Measurements from ENCODE around the gene PTPRM.
"Not testable (repeated sequence)": the region's sequence is repeated elsewhere in the genome, so short reads cannot be mapped to it uniquely, and the experiment has no call there.

PTPRM gene

DNA sequence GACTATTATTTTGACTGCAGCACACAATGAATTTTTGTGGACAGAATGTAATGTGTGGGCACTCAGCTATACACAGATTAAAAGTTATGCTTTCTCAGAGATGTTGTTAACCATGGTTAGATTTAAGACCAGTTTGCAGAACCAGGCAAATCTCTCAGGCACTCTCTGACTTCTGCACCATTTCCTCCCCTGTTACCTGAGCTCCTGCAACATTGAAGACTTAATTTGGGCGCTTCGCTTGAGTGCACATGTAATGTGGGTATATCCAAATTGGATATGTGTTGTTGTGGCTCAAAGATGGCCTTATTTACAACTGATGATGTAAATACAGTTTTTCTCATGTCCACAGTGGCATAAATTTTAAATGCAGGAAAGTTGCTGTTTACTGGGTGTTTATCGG is 469.4 kb downstream of the PTPRM start:
- DNase-seq (ENCODE audit: low read depth in 2 of 3, low spot score in 1 of 3): no peak

DNA sequence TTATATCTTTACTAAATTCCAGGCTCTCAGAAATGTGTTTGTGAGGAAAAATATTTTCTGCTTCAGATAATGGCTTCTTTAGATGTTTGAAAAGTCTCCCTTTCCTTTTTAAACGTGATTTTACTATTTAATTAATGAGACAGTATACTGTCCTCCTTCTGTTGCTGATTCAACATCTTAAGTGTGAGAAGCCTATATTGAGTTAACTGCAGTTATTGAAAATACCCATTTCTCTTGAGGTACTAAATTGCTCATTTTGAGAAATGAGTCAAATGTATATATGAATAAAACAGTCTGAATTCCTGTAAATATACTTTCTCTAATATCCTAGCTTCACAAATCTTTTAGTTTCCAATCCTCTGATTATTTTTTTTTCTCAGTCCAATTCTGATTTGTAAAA is 470.2 kb downstream of the PTPRM start:
- DNase-seq (ENCODE audit: low read depth in 2 of 3, low spot score in 1 of 3): no peak

DNA sequence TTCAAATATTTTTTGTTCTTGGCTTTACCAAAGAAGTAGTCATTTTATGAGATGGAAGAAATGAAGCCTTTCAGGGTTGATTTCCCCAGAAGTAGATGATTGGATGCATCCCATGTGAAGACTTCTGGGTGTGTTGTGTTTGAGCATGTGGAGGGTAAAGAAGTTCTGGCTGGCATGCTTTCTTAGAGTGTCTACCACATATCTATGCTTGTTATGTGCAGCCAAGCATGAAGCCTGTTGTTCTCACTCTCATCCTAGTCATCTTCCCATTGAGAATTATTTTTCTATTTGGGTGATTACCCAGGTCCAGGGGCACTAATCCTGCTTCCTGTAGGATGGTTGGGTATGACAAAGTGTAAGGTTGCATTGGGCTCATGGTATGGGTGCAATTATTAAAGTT is 472.9 kb downstream of the PTPRM start:
- DNase-seq (ENCODE audit: low read depth in 2 of 3, low spot score in 1 of 3): no peak

DNA sequence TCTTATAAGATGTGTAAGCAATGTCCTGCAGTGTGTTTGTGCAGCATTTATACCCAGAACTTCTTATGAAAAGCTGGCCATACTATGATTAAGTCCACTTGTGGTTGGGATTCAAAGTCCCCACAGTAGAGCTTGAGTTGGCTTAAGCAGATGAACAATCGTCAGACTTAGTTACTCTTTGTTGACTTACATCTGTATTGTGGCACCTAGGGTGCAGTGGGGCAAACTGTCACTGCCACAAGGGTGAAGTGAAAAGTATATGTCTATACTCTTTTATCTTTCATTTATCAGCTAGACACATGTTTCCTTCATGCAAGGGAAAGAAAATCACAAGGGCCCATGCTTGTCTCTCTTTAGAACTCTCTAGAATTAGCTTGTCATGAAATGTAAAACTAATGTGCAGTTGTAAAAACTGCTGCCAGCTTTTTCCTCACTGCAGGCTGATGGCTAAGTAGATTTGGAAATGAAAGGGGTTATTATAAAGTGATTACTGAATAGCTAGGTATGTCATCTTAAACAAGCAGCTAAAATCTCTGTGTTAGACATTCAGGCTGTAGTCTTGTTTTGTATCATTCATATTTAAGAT is 474.5 kb downstream of the PTPRM start:
- DNase-seq (ENCODE audit: low read depth in 2 of 3, low spot score in 1 of 3): no peak

DNA sequence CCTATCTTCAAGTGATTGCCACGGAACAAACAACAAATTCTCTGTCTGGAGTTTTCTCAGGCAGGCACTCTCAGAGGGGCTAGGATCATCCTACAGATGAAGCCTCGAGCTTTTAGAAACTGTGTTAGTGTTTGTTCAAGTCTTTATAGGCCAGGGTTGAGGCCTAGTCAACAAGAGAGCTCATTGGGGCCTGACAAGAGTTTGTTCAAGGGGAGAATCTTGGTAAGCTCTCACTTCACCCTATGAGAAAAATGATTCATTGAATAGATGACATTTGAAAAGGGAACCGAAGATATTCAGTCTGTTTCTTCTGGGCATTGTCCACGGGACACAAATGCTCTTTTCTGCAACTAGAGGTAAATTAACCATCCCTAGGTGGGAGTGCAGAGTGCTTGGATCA is 476.9 kb downstream of the PTPRM start:
- DNase-seq (ENCODE audit: low read depth in 2 of 3, low spot score in 1 of 3): no peak

DNA sequence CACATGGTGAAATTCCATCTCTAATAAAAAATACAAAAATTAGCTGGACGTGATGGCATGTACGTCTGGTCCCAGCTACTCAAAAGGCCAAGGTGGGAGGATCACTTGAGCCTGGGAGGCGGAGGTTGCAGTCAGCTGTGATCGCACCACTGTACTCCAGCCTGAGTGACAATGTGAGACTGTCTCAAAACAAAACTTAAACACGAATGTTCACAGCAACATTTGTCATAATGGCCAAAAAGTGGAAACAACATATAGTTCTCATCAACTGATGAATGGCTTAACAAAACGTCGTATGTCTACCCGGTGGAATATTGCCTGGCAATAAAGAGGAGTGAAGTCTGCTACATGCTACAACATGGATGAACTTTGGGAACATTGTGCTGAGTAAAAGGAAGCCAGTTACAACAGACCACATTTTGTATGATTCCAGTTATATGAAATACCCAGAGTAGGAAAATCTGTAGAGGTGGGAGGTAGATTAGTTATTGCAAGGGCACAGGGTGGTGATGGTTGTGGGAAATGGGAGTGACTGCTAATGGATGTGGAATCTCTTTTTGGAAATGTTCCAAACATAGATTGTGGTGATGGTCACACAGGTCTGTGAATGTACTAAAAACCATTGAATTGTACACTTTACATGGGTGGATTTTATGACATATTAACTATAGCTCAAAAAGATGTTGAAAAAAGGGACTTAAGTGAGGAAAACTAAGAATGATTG is 478.2 kb downstream of the PTPRM start:
- no peak for DNase-seq (ENCODE audit: low read depth in 2 of 3, low spot score in 1 of 3)

DNA sequence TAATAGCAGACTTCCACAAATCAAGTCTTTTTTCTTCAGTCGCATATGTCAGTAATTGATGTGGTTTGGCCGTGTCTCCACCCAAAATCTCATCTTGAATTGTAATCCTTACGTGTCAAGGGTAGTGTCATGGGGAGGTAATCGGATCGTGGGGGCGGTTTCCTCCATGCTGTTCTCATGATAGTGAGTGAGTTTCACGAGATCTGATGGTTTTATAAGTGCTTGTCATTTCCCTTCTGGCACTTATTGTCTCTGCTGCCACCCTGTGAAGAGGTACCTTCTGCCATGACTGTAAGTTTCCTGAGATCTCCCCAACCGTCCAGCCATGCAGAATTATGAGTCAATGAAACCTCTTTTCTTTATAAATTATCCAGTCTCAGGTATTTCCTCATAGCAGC is 478.8 kb downstream of the PTPRM start:
- peak in 2 of 3 donors; percentile 25 to 27 for DNase-seq (ENCODE audit: low read depth in 2 of 3, low spot score in 1 of 3)

DNA sequence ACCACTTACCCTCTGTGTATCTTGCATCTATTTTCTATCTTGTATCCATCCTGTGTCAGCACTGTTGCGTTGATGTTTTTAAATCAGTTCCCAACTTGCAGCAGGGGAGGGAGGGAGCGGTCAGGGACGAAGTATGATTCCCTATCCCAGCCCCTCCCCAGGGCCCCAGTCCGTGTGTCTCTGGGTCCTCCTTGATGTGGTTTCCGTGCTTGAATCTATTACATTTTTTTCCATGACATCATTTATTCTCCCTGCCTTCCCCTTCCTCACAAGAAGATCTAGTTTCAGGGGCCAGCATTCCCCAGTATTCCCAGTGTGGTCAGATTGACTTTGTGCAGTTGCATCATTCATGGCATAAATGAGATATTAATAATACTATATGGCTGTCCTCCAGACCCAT is 479.3 kb downstream of the PTPRM start:
- no peak for DNase-seq (ENCODE audit: low read depth in 2 of 3, low spot score in 1 of 3)

DNA sequence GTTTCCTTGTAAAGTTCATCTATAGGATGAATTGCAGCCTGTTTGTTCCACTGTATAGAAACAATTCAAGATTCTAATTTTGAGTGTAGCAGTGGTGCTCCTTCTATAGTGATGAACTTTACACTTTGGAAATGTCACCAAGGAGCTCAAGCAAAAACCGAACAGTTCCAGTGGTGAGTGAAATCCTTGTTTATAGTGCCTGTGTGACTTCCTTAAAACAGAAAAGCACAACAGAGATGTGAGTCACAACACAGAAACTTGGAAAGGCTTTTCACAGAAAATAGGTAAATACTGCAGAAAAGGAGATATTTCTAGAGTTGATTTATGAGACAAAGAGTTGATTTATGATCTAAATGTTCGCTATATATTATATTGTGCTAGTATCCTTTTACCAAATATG is 482.0 kb downstream of the PTPRM start:
- DNase-seq (ENCODE audit: low read depth in 2 of 3, low spot score in 1 of 3): no peak

DNA sequence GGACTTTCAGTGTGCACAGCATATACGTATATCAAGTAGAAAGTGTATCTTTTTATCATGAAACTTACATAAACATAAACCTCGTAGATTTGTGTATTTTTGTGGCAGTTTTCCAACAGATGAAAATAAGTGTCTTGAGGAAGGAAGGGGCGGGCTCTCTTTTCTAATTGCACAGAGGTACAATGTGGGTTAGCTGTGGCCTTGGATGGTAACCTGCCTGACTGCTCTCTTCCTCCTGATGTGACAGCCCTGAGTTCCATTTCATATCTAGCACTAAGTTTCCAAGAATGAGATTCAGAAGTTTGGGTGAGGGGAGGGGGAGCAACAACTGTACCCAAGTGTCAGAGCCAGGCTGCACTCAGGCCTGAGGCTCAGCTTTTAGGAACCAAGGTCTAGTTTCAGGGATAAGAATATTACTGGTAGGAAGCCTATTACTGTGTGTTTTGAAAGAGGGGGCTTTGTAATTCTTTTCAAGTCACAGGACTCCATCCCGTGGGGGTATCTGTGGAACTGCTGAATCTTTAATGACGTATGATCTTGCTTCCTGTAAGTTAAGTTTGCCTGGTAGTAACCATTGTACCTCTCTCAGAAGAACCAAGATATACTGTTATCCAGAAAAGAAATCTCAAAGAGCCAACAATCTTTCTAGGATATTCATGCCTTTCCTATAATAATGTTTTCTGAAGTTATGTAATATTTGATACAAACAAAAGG is 483.7 kb downstream of the PTPRM start:
- no peak for DNase-seq (ENCODE audit: low read depth in 2 of 3, low spot score in 1 of 3)

DNA sequence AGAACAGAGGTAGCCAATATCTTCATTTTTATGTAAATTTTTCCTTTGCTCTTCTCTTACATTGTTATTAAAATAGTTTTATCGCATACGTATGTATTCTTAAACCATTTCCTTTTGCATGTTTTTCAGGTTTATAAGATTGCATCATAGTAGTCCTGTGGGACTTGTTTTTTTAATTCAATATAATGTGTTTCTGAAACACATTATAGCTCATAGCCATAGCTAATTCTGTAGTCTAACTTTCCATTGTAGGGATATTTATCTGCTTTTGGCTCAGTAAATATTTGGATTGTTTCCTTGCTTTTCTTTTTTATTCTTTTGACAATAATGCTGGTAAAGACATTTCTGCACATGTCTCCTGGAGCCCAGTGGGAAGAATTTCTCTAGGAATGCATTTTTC is 484.3 kb downstream of the PTPRM start:
- DNase-seq (ENCODE audit: low read depth in 2 of 3, low spot score in 1 of 3): no peak

DNA sequence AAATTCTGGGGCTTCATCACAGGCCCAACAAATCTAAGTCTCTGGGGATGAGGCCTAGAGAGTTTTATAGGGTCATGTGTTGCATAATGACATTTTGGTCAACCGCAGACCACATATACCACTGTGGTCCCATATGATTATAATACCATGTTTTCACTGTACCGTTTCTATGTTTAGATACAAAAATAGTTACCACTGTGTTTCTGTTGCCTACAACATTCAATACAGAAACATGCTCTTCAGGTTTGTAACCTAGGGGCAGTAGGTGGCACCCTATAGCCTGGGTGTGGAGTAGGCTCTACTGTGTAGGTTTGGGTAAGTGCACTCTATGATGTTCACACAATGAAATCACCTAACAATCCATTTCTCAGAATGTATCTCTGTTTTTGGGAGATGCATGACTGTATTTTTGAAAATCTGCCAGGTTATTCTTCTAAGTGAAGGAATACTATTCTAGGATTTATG is 485.2 kb downstream of the PTPRM start:
- DNase-seq (ENCODE audit: low read depth in 2 of 3, low spot score in 1 of 3): no peak

DNA sequence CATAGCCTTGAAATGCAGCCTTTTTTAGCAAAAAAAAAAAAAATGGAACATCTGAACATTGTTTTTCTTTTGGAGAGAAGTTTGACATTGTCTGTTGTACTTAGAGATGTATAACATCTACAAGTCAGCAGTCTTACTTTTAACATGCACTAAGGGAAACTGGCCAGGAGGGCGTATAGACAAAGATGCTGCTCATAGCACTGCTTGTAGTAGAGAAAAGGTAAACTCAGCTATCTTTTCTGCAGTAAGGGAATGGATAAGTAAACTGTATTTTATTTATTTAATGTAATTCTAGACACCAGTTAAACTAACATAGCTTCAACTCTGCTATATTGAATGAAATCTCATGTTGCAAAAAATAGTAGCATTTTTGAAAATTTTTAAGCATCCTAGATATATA is 489.6 kb downstream of the PTPRM start:
- DNase-seq (ENCODE audit: low read depth in 2 of 3, low spot score in 1 of 3): no peak

DNA sequence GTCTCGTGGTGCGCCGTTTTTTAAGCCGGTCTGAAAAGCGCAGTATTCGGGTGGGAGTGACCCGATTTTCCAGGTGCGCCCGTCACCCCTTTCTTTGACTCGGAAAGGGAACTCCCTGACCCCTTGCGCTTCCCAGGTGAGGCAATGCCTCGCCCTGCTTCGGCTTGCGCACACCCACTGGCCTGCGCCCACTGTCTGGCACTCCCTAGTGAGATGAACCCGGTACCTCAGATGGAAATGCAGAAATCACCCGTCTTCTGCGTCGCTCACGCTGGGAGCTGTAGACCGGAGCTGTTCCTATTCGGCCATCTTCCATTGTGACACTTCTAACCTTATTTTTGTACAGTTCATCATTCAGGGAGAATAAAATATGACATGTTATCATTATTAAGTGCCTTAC is 496.0 kb downstream of the PTPRM start:
- DNase-seq (ENCODE audit: low read depth in 2 of 3, low spot score in 1 of 3): not testable (repeated sequence)

DNA sequence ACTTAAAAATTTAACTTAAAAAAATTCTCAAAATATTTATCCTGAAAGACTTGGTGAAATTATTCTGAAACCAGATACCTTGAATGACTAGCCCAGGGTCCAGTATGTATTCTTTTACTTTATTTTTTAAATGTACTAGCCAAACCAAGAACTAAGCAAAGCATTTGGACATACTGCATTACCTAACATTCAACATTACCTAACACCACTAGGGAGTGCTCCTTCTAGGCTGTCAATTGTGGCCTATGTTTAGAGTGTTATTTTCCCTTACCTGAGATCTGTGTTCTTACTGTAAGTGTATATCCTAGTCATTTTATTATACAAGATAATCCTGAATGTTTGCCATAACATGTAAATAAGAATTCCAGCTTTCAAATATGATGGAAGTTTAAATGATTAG is 496.6 kb downstream of the PTPRM start:
- no peak for DNase-seq (ENCODE audit: low read depth in 2 of 3, low spot score in 1 of 3)

DNA sequence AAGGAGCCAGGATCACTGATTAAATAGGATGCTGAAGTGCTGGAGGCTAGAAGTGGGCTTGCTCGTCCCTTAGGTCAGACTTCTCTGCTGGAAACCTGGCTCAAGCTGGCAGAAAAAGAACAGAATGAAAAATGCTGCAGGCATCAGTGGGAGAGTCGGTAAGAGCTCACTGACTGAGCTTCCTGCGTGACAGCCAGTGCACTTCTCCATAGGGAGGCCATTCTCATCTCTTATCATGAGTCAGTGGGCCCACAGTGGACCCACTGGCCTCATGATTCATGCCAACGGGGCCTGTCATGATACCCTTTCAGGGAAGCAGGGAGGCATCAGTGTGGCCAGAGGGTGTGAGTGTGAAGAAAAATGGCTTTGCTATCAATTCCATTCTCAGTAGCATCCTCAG is 498.2 kb downstream of the PTPRM start:
- no peak for DNase-seq (ENCODE audit: low read depth in 2 of 3, low spot score in 1 of 3)

DNA sequence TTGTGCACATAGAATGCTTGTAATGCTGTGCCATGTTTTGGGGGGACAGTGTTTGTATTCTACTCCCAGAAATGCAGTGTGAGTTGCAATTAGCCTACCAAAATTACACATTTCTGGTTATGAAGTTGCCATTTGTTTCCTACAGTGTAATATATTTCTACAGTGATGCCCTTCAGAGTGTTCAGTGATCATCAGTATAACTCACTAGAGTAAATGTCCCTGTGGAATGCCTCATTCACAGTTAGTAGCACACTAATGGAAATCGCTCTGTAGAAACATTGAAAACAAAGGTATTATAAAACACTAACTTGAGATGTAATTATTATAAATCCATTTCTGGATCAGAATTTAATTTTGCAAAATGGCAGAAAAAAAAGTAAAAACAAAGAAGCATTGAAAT is 498.7 kb downstream of the PTPRM start:
- no peak for DNase-seq (ENCODE audit: low read depth in 2 of 3, low spot score in 1 of 3)

DNA sequence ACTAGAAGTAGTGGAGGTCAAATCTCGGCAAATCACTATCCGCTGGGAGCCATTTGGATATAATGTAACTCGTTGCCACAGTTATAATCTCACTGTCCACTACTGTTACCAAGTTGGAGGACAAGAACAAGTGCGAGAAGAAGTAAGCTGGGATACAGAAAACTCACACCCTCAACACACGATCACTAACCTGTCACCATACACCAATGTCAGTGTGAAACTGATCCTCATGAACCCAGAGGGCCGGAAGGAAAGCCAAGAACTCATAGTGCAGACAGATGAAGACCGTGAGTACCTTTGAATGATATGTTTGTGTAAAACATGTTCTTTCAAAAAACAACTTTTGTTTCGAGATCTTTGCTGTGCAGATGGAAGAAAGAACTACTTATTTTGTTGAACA is 502.6 kb downstream of the PTPRM start:
- DNase-seq (ENCODE audit: low read depth in 2 of 3, low spot score in 1 of 3): no peak

DNA sequence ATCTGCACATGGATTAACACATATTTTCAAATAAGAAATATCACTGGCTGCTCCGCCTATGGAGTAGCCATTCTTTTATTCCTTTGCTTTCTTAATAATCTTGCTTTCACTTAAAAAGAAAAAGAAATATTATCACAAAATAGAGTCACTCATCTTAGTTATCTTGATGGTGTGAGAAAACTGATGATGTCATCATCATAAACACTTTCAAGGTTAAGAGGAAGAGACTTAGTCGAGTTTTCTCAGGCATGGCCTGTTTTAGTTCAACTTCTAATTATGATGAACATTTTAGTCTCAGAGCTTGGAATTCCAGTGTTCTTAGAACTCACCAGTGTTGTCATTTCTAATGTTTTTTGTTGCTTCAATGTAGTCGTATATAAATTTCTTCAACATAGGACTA is 506.1 kb downstream of the PTPRM start:
- DNase-seq (ENCODE audit: low read depth in 2 of 3, low spot score in 1 of 3): no peak

DNA sequence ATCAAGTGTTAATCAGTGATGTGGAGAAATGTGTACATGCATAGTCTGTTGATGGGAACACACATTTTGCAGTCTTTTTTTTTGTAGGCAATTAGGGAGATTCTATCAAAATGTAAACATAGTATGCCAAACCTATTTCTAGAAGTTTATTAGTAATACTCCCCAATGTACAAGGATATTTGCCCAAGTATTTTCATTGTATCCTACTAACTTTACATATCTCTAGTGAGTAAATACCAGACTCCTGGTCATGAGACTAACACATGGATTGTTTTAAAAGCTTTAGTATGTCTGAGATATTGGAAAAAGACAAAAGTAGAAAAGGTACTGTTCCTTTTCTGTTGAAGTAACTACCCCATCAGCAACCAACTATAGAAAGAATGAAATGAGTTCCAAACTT is 513.0 kb downstream of the PTPRM start:
- no peak for DNase-seq (ENCODE audit: low read depth in 2 of 3, low spot score in 1 of 3)

DNA sequence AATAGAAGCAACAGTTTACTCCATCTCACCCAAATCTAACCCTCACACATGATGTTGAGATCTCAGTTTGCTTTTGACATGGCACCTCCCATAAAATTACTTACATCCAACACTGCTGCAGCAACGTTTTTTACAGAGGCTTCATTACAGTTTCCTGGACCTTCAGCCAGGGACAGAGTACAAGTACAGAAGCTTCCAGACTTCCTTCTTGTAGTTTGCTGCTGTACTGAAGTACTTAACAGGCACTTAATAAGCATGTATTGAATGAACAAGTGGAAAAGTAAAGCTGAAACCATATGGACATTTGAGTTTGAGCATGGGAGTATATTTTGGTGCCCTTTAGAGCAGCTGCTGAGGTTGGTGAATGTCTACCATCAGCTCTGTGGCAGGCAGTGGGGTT is 514.2 kb downstream of the PTPRM start:
- DNase-seq (ENCODE audit: low read depth in 2 of 3, low spot score in 1 of 3): no peak

DNA sequence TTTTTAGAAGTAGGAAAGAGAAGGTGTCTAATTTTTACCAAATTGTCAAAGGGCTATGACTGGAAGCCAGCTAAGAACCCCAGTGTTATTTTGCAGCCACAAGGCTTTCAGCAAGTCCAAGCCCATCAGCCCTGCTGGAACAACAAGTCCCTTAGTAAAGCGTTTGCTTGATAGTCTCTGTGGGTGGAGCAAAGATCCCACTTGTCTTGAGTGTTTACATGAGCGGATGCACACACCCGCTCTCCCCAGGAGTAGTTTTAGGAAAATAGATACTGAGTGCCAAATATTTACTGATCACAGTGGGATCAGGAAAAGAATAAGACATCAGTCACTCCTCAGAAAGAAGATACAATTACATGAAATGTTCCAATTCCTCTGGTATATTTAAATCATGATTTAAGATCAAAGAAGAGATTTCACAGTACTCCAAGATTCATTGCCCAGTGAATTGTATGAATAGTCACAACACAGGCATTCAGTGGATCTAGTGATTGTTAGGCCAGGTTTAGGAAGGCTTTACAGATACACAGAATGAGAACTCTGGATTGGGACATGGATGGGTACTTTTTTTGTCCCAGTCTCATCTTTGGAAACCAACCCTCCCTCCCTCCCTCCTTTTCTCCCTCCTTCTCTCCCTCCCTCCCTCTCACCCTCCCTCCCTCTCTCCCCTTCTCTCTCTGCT is 514.9 kb downstream of the PTPRM start:
- DNase-seq (ENCODE audit: low read depth in 2 of 3, low spot score in 1 of 3): no peak

Data from stimulated activated CD4-positive, alpha-beta T cell treated with anti-CD3 and anti-CD28 coated beads, Interleukin-12 subunit alpha, Interleukin-12 subunit beta, amount 100 ng/mL, for 48 hours (primary cell).